DOHH2 (cell line): Measurements from ENCODE around the gene NDUFAF3.

Experiments
- H3F3A ChIP-seq: fragments of 200-600 bp; sonication (generic), shearing (Covaris generic); 2 replicates; pipeline ENCODE4 v1.6.0; 2016; ENCODE audit warnings: antibody characterized with exemption, mild to moderate bottlenecking; ENCODE audit not compliant: control insufficient read depth, insufficient read depth
- H3K27ac ChIP-seq: fragments of 200-600 bp; sonication (generic); 2 replicates; pipeline ENCODE4 v1.5.1; 2014; ENCODE audit warnings: low read depth, mild to moderate bottlenecking, low read length, moderate library complexity
- H3K27me3 ChIP-seq: fragments of 200-600 bp; sonication (generic); 2 replicates; pipeline ENCODE4 v1.6.1; 2014; ENCODE audit warnings: mild to moderate bottlenecking, low read length, mixed read lengths; ENCODE audit not compliant: control insufficient read depth
- H3K36me3 ChIP-seq: fragments of 200-600 bp; sonication (generic); 2 replicates; pipeline ENCODE4 v1.6.1; 2014; ENCODE audit warnings: mild to moderate bottlenecking, low read length, moderate library complexity, mixed read lengths; ENCODE audit not compliant: control insufficient read depth
- H3K4me1 ChIP-seq: fragments of 200-600 bp; sonication (generic); 2 replicates; pipeline ENCODE4 v1.6.1; 2014; ENCODE audit warnings: mild to moderate bottlenecking, low read length, mixed read lengths; ENCODE audit not compliant: control insufficient read depth
- H3K4me2 ChIP-seq: fragments of 200-600 bp; sonication (generic); 2 replicates; pipeline ENCODE4 v1.6.0; 2014; ENCODE audit warnings: mild to moderate bottlenecking, low read length, moderate library complexity
- H3K4me3 ChIP-seq: fragments of 200-600 bp; sonication (generic); 2 replicates; pipeline ENCODE4 v1.5.1; 2014; ENCODE audit warnings: mild to moderate bottlenecking, low read length, mixed read lengths
- H3K79me2 ChIP-seq: fragments of 200-600 bp; sonication (generic); 2 replicates; pipeline ENCODE4 v1.6.1; 2014; ENCODE audit warnings: mild to moderate bottlenecking, low read length, mixed read lengths; ENCODE audit not compliant: control insufficient read depth
- H3K9me2 ChIP-seq: fragments of 200-600 bp; sonication (generic); replicated peaks from 2 replicates; pipeline ENCODE4 v1.6.1; 2014; ENCODE audit warnings: mild to moderate bottlenecking, low read length, mixed read lengths; ENCODE audit not compliant: control insufficient read depth
- H3K9me3 ChIP-seq: fragments of 200-600 bp; sonication (generic); 2 replicates; pipeline ENCODE4 v1.6.1; 2014; ENCODE audit warnings: antibody characterized with exemption, low read length, mixed read lengths; ENCODE audit not compliant: control insufficient read depth, insufficient read depth
- H4K20me1 ChIP-seq: fragments of 200-600 bp; sonication (generic); 2 replicates; pipeline ENCODE4 v1.6.0; 2014; ENCODE audit warnings: low read depth, mild to moderate bottlenecking, antibody characterized with exemption, low read length, moderate library complexity; ENCODE audit not compliant: control insufficient read depth, insufficient read depth
- EZH2phosphoT487 ChIP-seq: fragments of 200-600 bp; sonication (generic); IDR thresholded peaks from 2 replicates; pipeline ENCODE4 v1.6.1; 2017; ENCODE audit warnings: borderline replicate concordance, mild to moderate bottlenecking, antibody characterized with exemption, low read length, moderate library complexity, mixed read lengths
- TF ChIP-seq, protein P1 (sequence below): fragments of 200-600 bp; sonication (generic); IDR thresholded peaks from one replicate; pipeline ENCODE4 v1.5.1; 2014; ENCODE audit warnings: antibody characterized with exemption, mild to moderate bottlenecking, low read depth, low read length; ENCODE audit not compliant: poor library complexity, severe bottlenecking

Gene NDUFAF3, protein sequence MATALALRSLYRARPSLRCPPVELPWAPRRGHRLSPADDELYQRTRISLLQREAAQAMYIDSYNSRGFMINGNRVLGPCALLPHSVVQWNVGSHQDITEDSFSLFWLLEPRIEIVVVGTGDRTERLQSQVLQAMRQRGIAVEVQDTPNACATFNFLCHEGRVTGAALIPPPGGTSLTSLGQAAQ

DNA sequence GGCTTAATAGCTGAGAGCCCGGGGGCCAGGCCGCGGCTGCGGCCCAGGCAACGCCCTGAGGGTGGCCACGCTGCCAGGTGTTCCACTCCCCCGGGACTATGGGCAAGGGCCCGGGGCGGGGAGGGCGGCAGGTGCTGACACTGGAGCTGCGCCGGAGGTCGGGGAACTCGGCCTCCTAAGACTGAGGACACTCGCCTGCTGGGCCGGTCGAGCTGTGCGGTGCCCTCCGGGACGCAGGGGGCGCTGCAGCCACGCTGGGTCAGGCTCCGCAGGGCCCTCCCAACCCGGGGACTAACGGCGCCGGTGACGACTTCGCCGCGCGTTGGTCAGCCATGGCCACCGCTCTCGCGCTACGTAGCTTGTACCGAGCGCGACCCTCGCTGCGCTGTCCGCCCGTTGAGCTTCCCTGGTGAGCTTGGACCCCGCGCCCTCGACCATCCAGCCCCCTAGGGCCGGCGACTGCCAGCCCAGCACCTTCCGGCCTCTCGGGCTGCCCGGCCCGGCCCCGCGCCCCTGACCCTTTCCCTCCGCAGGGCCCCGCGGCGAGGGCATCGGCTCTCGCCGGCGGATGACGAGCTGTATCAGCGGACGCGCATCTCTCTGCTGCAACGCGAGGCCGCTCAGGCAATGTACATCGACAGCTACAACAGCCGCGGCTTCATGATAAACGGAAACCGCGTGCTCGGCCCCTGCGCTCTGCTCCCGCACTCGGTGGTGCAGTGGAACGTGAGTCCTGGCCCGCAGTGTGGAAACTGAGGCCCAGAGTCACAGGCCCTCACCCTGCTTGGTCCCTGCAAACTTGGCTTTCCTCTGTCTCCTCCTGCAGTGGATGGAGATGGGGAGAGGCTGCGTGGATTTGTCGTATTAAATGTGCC, at the start of gene NDUFAF3:
NDUFAF3 (plus strand) TSS at position 309 of the 875 bp plus-strand sequence; CDS start at position 333, 24 bp downstream.
- Histone ChIP-seq H3K4me2 (peak within 1 kb of the TSS; percentile 94), H3K4me1 (peaks cover 62% of the 10 kb centered on the region), H3F3A (peaks cover 27% of the 10 kb centered on the region), H3K27me3 (no peaks in the 10 kb centered on the region), H3K9me2 (no peaks in the 10 kb centered on the region), H3K4me3 (peak within 1 kb of the TSS; percentile 92), H3K36me3 (peaks cover 69% of the 10 kb centered on the region), H3K27ac (peak within 1 kb of the TSS; percentile 92), H3K79me2 (peaks cover 74% of the 10 kb centered on the region), H3K9me3 (no peaks in the 10 kb centered on the region), H4K20me1 (no peaks in the 10 kb centered on the region)
- TF ChIP-seq, protein P1, sequence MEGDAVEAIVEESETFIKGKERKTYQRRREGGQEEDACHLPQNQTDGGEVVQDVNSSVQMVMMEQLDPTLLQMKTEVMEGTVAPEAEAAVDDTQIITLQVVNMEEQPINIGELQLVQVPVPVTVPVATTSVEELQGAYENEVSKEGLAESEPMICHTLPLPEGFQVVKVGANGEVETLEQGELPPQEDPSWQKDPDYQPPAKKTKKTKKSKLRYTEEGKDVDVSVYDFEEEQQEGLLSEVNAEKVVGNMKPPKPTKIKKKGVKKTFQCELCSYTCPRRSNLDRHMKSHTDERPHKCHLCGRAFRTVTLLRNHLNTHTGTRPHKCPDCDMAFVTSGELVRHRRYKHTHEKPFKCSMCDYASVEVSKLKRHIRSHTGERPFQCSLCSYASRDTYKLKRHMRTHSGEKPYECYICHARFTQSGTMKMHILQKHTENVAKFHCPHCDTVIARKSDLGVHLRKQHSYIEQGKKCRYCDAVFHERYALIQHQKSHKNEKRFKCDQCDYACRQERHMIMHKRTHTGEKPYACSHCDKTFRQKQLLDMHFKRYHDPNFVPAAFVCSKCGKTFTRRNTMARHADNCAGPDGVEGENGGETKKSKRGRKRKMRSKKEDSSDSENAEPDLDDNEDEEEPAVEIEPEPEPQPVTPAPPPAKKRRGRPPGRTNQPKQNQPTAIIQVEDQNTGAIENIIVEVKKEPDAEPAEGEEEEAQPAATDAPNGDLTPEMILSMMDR, result peak; percentile 89
- no peak for TF ChIP-seq EZH2phosphoT487

DNA sequence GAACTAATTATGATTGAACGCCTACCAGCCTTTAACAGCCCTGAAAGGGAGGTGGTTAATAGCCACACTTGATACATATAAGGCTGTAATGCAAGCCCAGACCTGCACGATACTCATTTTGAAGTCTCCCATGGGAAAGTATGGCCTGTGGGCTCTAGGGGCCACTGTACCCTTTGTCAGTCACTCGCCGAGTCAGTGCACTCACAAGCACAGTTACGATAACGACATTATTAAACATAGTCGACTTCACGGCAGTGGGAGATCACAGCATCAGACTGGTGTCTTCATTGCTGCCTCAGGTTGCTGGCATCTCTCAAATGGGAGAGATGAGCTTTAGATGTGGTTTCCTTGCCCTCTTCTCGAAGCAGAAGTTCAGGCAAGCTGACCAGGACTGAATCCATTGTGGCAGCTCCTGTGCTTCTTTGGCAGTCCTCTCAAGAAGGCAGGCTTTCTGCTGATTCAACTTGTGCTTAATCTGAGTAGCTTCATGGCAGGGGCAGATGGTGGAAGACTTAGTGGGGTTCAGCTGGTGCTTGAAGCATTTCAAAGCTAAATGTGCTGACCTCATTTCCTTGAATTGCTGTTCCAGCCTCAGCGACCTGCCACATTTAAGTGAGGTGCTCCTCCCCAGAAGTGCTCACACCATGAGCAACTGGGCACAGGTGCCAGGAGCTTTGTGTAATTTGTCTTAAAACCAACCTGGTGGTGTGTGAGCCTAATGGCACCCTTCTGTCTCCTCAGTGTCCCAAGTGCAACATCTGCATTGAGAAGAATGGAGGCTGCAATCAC, 47.7 kb upstream of the NDUFAF3 start:
- Histone ChIP-seq H3K9me2 (no peaks in the 10 kb centered on the region), H3K4me2 (no peak overlapping the region), H3K9me3 (no peaks in the 10 kb centered on the region), H3K4me3 (no peak overlapping the region), H4K20me1 (no peaks in the 10 kb centered on the region), H3K79me2 (no peaks in the 10 kb centered on the region), H3K27ac (no peak overlapping the region), H3K36me3 (peaks cover 84% of the 10 kb centered on the region), H3K27me3 (no peaks in the 10 kb centered on the region), H3F3A (no peaks in the 10 kb centered on the region), H3K4me1 (no peaks in the 10 kb centered on the region)
- TF ChIP-seq, protein P1, result no peak
- no peak for TF ChIP-seq EZH2phosphoT487

DNA sequence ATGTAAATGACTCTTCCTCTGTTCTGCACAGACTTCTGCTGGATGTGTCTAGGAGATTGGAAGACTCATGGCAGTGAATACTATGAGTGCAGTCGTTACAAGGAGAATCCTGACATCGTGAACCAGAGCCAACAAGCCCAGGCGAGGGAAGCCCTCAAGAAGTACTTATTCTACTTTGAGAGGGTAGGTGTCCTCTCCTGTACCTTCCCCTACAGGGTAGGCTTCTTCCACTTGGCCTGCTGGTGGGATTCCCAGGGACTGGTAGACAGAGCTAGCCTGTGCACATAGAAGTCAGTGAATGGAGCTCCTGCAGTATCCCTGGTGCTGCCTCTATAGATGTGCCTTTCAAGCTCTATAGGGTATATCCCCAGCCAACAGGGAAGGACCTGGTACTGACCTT, 42.5 kb upstream of the NDUFAF3 start:
- H3F3A ChIP-seq, result no peaks in the 10 kb centered on the region
- H3K79me2 ChIP-seq, result no peaks in the 10 kb centered on the region; the same call in 1 of the 2 replicates
- H3K9me3 ChIP-seq, result no peaks in the 10 kb centered on the region
- peaks cover 84% of the 10 kb centered on the region for H3K36me3 ChIP-seq
- H3K27ac ChIP-seq, result no peak overlapping the region
- H3K4me3 ChIP-seq, result no peak overlapping the region
- TF ChIP-seq, protein P1, result no peak
- TF ChIP-seq EZH2phosphoT487, result no peak
- no peak overlapping the region for H3K4me2 ChIP-seq
- no peaks in the 10 kb centered on the region for H3K9me2 ChIP-seq
- no peaks in the 10 kb centered on the region for H4K20me1 ChIP-seq
- no peaks in the 10 kb centered on the region for H3K4me1 ChIP-seq
- no peaks in the 10 kb centered on the region for H3K27me3 ChIP-seq
